Colonic mucosa (tissue), 4 donors: Measurements from ENCODE around the gene SLC25A21. TPM values are rescaled to one million over a fixed set of nuclear protein-coding genes. Genes with fewer than 3 reads are reported as not detected.

Experiments used
- DNase-seq: peaks from one replicate; pipeline ENCODE4 v3.0.0-alpha.2; 2020
- H3K27ac ChIP-seq: fragments of 200-600 bp; one replicate; pipeline ENCODE4 v1.8.0; 2021
- H3K27me3 ChIP-seq: fragments of 200-600 bp; one replicate; pipeline ENCODE4 v1.8.0; 2021
- H3K36me3 ChIP-seq: fragments of 200-600 bp; one replicate; pipeline ENCODE4 v1.8.0; 2021
- H3K4me1 ChIP-seq: fragments of 200-600 bp; one replicate; pipeline ENCODE4 v1.8.0; 2021; ENCODE audit warnings: mild to moderate bottlenecking
- H3K4me3 ChIP-seq: fragments of 200-600 bp; one replicate; pipeline ENCODE4 v1.8.0; 2021
- H3K9ac ChIP-seq, 2 donors: one replicate each; pipeline ENCODE4 v1.7.0; 2013; ENCODE audit warnings: control low read depth in 2 of 2, low read depth in 2 of 2, low read length in 2 of 2
- H3K9me3 ChIP-seq: fragments of 200-600 bp; one replicate; pipeline ENCODE4 v1.8.0; 2021
- intact Hi-C: fragments of 100-400 bp; cut with DNase I; formaldehyde crosslinking; loops from one replicate; pipeline ENCODE4 v1.14.1; 2022
- total RNA-seq, 2 donors: library from RNA; stranded (reverse); fragmentation: NEBNext Ultra II Directional in 1 of 2; extraction: Animal tissue kit (Norgen Biotek cat#: 25700) in 1 of 2; gene quantifications; one replicate each; pipeline ENCODE4 v1.2.1, GENCODE V29; 2021
- TF ChIP-seq, protein P1 (sequence below): fragments of 200-600 bp; IDR thresholded peaks from one replicate; pipeline ENCODE4 v1.8.0; 2022; ENCODE audit warnings: antibody characterized with exemption, mild to moderate bottlenecking
- donor health status: healthy.
- donor health status: DM: no; HTN: no; CAD: no.
- donor health status: DM: no; HTN: no; CAD: no.

Gene SLC25A21
- total RNA-seq, 2 donors from 2014 or later: 0.77 to 0.82 TPM

DNA sequence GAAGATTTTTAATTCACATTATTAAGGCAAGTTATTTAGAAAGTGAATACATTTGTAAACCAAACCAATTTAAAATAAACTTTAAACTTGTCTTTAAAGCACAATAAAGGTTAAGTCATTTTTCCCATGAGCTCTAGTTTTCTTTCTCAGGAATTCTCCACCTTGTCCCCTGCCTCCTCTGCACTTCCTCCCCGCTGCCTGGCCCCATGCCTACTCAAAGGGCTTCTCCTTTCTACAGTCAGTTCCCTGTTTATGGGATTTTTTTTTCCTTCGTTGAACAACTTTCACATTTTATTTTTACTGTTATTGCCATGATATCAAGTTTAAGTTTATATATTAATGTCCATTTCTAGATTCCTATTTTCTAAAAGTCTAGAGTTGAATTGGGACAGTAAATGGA, 223.0 kb downstream of the SLC25A21 start:
- Histone ChIP-seq H3K4me1 (no peaks in the 10 kb centered on the region), H3K27ac (no peak overlapping the region), H3K4me3 (no peak overlapping the region), H3K27me3 (no peaks in the 10 kb centered on the region), H3K9ac (no peak overlapping the region), H3K36me3 (no peaks in the 10 kb centered on the region), H3K9me3 (no peaks in the 10 kb centered on the region)
- no peak for DNase-seq
- TF ChIP-seq, protein P1, sequence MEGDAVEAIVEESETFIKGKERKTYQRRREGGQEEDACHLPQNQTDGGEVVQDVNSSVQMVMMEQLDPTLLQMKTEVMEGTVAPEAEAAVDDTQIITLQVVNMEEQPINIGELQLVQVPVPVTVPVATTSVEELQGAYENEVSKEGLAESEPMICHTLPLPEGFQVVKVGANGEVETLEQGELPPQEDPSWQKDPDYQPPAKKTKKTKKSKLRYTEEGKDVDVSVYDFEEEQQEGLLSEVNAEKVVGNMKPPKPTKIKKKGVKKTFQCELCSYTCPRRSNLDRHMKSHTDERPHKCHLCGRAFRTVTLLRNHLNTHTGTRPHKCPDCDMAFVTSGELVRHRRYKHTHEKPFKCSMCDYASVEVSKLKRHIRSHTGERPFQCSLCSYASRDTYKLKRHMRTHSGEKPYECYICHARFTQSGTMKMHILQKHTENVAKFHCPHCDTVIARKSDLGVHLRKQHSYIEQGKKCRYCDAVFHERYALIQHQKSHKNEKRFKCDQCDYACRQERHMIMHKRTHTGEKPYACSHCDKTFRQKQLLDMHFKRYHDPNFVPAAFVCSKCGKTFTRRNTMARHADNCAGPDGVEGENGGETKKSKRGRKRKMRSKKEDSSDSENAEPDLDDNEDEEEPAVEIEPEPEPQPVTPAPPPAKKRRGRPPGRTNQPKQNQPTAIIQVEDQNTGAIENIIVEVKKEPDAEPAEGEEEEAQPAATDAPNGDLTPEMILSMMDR: no peak
- intact Hi-C loops: loop anchor here (10.0 kb wide), 1 partner anchor 395 kb away; no protein-coding TSS in a partner anchor

DNA sequence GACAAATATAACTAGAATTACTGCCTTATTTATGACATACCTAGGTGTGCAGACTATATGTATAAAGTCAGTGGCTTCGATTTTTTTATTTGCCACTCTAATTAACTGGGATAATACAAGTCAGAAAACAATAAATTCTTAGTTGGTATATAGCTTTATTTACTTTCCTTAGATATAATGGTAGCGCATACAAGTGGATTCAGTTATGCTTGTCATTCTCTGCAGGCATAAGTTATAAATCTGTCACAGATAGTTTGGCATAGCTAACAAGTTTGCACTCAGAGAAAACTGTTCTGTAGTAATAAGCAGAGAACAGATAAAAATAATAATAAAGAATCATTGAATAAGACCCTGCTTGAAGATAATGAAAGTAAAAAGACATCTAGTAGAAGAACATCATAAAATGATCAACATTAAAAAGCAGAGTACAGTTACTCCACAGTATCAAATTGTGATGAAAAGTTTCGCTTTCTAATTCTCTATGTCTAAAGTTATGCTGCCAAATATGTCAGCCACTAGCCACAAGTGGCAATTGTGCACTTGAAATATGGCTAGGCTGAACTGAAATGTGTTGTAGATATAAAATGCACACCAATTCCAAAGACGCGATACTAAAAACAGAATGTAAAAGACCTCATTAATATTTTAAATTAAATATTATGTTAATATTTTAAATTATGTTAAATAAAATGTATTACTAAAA, 224.1 kb downstream of the SLC25A21 start:
- no peak overlapping the region for H3K9ac ChIP-seq
- TF ChIP-seq, protein P1: no peak

DNA sequence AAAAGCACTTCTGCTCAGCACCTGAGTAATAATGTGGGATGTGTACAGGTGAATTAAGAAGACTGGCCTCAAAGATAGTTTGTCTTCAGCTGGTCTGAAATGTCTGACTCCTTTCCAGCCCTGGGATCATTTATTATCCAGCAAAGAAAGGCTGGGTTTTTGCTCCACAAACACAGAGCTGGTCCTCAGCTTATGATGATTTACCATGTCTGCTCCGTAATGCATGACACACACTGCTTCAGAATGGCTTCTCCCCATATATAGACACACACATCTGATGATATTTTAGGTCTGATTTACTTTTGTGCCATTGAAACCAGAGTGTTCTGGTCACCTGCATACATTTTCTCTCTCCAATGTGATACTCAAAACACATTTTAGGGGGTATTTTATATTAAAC, 225.0 kb downstream of the SLC25A21 start:
- DNase-seq: no peak
- no peaks in the 10 kb centered on the region for H3K36me3 ChIP-seq
- TF ChIP-seq, protein P1: no peak
- no peaks in the 10 kb centered on the region for H3K4me1 ChIP-seq
- no peaks in the 10 kb centered on the region for H3K27me3 ChIP-seq
- H3K9me3 ChIP-seq: no peaks in the 10 kb centered on the region
- intact Hi-C loops: loop anchor here (10.0 kb wide), 1 partner anchor 393 kb away; no protein-coding TSS in a partner anchor
- no peak overlapping the region for H3K27ac ChIP-seq
- H3K9ac ChIP-seq: no peak overlapping the region
- no peak overlapping the region for H3K4me3 ChIP-seq

More for the DNA sequence above, 224.1 kb downstream of the SLC25A21 start:
- DNase-seq: no peak
- Histone ChIP-seq H3K27ac (no peak overlapping the region), H3K27me3 (no peaks in the 10 kb centered on the region), H3K36me3 (no peaks in the 10 kb centered on the region), H3K4me3 (no peak overlapping the region), H3K4me1 (no peaks in the 10 kb centered on the region), H3K9me3 (no peaks in the 10 kb centered on the region)
- intact Hi-C loops: loop anchor here (10.0 kb wide), 1 partner anchor 394 kb away; no protein-coding TSS in a partner anchor

DNA sequence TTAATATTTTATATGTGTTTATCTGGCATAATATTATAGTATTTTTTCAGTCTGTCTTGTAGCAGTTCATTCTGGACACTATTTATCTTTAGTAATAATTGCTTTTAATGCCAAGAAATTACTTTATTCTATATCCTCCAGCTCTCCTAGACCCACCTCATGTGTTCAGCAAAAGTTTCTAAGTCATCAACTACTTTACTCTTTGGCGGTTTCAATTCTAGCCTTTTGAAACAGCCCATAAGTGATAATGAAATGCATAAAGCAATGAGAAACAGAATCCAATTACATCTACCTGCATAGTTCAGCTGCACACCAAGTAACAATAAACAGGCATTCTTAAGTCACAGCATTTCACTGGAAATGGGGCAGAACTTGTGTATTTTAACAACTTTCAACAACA, 225.5 kb downstream of the SLC25A21 start:
- Histone ChIP-seq H3K9me3 (no peaks in the 10 kb centered on the region), H3K9ac (no peak overlapping the region), H3K27ac (no peak overlapping the region), H3K4me3 (no peak overlapping the region), H3K36me3 (no peaks in the 10 kb centered on the region), H3K27me3 (no peaks in the 10 kb centered on the region), H3K4me1 (no peaks in the 10 kb centered on the region)
- intact Hi-C loops: loop anchor here (10.0 kb wide), 1 partner anchor 392 kb away; no protein-coding TSS in a partner anchor
- TF ChIP-seq, protein P1: no peak
- no peak for DNase-seq

DNA sequence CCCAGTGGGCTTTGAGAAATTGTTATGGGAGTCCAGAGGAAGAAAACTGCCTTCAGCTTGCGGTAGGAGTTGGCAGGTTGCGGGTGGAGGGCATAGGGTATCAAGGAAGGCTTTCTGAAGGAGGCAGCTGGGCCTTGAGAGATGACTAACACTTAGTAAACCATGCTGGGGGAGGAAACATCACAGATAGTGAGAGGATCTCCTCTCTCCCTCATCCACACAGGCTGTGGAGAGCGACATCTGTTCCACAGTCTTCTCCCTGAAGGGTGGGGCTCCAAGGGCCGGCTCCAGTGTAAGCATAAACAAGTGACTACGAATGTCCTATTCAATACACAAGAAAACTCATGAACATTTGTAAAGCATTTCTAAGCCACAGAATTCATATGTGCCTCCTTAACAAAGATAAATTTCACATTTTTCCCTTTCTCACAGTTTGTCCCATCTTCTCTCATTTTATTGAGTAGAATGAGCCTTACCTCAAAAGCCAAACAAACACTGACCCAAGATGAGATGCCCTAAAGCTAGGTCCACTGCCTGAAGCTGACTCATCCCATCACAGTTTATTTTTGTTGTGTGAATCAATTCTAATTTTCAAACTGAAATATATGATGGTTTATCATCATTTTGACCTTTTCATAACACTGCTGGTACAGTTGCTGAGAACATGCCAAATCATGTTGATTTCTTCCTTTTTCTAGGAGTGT, 227.9 kb downstream of the SLC25A21 start:
- H3K9ac ChIP-seq: no peak overlapping the region
- H3K36me3 ChIP-seq: no peaks in the 10 kb centered on the region
- H3K27me3 ChIP-seq: no peaks in the 10 kb centered on the region
- H3K4me1 ChIP-seq: no peaks in the 10 kb centered on the region
- H3K27ac ChIP-seq: no peak overlapping the region
- intact Hi-C loops: loop anchor here (5.0 to 10.0 kb wide), 2 partner anchors 297 to 390 kb away; no protein-coding TSS in a partner anchor
- H3K9me3 ChIP-seq: no peaks in the 10 kb centered on the region
- no peak overlapping the region for H3K4me3 ChIP-seq
- no peak for DNase-seq
- TF ChIP-seq, protein P1: no peak
